G401 (cell line): Measurements from ENCODE around the gene GBE1. TPM values are rescaled to one million over a fixed set of nuclear protein-coding genes. Genes with fewer than 3 reads are reported as not detected.

Experiments
- DNase-seq: peaks from one replicate; pipeline ENCODE4 v3.0.0-alpha.2; 2015; ENCODE audit warnings: low spot score
- in situ Hi-C: cut with HindIII; loops from 2 replicates; pipeline ENCODE4 v1.10.0; 2016; ENCODE audit warnings: low sequenced_read_pairs, mixed read lengths
- total RNA-seq: library from RNA; depleted of rRNA; stranded (reverse); fragments of >200 nt; shearing (Covaris generic); gene quantifications from 2 replicates; pipeline ENCODE4 v1.2.3, GENCODE V29; 2014

GBE1 gene
- total RNA-seq, 1 experiment from 2014 or later: 12.6 TPM

GRCh38 chr3:81716870-81717509, 44.5 kb downstream of the GBE1 start:
- in situ Hi-C loops: no loop called here
- DNase-seq: peak; percentile 8

DNA sequence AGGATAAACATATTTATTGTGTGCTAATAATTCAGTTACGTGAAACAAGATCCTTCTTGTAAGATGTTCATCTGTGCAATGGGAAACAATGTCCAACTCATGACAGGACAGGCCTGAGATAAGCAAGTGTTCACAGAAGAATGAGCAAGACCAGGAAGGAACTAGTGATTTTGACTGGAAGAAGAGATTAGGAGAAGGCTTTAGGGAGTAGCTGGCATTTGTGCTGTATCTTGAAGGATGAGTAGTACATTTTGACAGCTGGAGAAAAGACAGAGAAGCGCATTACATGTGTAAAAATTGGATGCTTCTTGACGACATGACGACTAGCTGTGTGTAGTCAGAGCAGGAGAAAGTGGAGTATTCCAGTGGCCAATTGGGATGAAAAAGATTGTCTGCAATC, 48.4 kb downstream of the GBE1 start:
- in situ Hi-C loops: no loop called here
- DNase-seq: no peak

DNA sequence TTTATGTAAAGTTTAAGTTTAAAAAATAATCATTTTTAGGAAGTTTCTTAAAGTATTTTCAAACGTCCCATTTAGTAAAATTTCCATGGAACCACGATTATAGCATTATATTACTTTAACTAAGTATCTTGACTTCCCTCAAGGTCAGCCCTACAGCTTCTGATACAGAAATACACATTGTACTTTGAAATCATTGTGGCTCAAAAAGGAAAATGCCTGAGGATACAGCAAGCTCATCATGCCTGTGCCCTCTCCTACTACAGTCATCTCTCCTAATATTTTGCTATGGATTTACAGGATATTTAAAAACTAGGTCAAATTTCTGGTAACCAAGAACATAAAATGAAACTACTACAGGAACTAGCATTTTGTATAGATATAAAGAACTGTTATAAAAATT, 51.8 kb downstream of the GBE1 start:
- in situ Hi-C loops: no loop called here
- no peak for DNase-seq

- in situ Hi-C loops: no loop called here
These were observed 53.4 kb downstream of the GBE1 start for GRCh38 chr3:81707996-81708395.

DNA sequence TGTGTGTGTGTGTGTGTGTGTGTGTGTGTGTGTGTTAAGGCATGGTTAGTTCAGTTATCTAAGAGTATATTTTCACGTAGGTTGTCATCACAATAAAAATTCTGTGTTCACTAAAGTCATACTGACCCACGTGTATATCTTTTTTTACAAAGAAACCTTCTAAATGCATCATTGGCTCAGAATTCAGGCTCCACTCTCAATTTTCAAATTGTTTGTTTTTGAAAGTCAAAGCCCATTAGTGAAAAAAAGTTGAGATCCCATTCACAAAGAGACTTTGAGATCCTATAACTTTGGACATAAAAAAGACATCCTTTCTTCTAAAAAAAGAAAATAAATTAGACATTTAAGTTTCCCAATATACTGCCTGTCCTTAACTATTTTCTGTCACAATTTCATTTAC, 59.3 kb downstream of the GBE1 start:
- DNase-seq: no peak
- in situ Hi-C loops: no loop called here

More at GRCh38 chr3:81707996-81708395, 53.4 kb downstream of the GBE1 start:
- no peak for DNase-seq

- in situ Hi-C loops: no loop called here
- DNase-seq: no peak
These were observed 61.7 kb downstream of the GBE1 start for GRCh38 chr3:81699536-81700320.

GRCh38 chr3:81696090-81696489, 65.4 kb downstream of the GBE1 start:
- in situ Hi-C loops: no loop called here
- DNase-seq: no peak

GRCh38 chr3:81695302-81695701, 66.1 kb downstream of the GBE1 start:
- no peak for DNase-seq
- in situ Hi-C loops: no loop called here

DNA sequence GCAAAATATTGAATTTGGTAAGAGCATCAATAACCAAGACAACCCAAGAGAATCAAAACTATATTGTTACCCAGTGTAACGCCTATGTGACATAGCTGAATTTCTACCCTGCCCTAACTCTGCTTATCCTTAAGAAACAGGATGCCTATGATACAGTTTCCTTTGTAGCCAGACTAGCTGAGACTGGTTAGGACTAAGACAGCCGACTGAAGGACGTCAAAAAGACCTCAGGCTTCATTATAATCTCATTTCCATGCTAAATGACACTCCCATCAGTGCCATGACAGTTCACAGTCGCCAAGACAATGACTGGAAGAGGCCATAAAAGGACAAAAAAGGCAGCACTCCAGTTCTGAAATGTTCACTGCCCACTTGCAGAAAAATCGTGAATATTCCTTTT, 66.8 kb downstream of the GBE1 start:
- DNase-seq: no peak
- in situ Hi-C loops: no loop called here

DNA sequence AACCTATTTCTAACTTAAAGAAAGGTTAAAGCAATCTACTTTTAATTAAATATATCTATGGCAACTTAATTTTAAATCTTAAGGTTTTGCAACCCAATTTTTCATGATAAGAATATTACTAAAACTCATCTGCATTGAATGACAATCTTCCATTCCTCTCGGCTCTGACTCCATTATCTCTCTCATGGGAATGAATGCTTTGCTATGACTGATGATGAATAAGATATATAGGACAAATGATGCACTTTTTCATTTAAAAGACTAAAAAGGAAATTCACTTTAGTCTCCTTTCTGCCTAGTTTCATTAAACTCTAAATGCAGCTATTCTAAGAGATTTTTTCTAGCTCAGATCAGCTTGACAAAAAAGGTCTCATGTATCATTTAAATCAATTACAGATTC, 68.7 kb downstream of the GBE1 start:
- DNase-seq: no peak
- in situ Hi-C loops: no loop called here

- DNase-seq: no peak
- in situ Hi-C loops: no loop called here
These were observed 71.8 kb downstream of the GBE1 start for GRCh38 chr3:81689617-81690016.

DNA sequence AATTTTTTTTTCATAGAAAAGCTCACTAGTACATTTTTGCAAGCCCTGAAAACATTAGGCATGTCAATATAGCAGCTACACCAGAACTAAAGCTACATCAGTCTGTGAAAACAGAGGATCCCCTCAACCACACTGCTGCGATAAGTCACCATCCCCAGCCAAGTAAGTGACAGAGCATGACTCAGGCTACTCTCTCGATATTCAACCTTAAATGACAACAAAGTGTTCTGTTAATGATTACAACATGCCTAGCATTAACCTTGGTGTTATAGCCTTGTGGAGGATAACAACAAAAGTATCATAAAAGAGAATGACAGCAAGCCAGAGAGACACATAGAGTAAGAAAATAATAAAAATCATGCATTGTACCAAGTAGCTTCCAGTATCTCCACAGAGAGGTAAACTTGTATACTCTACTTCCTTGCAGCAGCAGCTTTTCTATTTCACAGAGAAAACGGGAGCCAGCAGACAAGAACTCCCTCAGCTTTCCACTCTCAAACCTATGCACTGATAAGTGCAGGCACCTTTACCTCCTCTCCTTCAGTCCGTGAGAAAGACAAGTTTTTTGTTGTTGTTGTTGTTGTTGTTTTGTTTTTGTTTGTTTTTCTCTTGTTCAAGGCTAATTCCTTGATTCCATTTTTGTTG, 76.6 kb downstream of the GBE1 start:
- no peak for DNase-seq
- in situ Hi-C loops: no loop called here

DNA sequence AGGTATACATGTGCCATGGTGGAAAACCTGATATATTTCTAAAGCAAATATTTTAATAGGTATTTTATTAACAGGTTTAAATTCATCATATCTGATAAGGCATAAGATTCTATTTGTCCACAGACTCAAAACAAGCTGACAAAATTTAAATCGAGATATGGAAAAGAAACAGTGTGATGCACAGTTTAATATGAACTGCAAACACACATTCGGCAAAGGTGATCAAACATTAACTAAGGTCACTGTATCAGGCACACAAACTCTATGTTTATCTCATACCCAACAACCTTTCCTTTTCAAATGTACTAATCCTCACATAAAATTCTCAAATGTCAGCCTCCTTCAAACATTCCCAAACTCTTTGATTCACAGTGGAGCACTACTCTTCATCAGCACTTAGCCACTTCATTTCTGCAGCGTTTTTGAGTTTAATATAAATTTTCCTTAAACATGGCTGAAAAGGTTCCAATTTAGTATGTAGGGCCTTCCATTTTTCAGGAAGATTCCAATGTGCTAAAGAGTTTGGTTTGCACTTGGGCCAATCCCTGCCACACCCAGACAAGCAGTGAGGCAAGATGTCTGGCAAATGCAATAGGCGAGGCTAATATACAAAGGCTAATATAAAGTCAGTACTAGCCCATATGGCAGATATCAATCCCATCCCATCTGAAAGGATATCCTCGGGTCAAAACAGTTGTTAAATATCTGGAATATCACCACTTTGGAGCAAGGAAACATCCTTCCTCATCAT, 84.6 kb downstream of the GBE1 start:
- DNase-seq: no peak
- in situ Hi-C loops: no loop called here

GRCh38 chr3:81674690-81675089, 86.8 kb downstream of the GBE1 start:
- DNase-seq: no peak
- in situ Hi-C loops: no loop called here

DNA sequence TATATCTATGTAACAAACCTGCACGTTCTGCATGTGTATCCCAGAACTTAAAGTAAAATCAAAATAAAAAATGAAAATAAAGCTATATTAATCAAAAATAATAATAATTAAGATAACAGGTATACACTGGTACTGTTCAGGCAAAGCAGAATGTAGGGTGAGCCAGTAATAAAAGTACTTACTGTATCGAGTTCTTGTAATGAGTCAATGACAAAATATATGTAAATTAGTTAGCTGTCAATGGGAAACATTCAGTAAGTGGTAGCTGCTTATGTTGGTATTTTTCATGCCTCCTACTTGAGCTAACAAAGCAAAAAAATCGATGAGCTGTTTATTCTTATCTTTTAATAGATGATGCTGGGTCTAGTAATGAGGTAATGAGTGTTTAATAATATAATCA, 93.2 kb downstream of the GBE1 start:
- in situ Hi-C loops: no loop called here
- DNase-seq: no peak

- peak; percentile 13 for DNase-seq
- in situ Hi-C loops: no loop called here
These were observed 94.8 kb downstream of the GBE1 start for GRCh38 chr3:81666502-81667121.

DNA sequence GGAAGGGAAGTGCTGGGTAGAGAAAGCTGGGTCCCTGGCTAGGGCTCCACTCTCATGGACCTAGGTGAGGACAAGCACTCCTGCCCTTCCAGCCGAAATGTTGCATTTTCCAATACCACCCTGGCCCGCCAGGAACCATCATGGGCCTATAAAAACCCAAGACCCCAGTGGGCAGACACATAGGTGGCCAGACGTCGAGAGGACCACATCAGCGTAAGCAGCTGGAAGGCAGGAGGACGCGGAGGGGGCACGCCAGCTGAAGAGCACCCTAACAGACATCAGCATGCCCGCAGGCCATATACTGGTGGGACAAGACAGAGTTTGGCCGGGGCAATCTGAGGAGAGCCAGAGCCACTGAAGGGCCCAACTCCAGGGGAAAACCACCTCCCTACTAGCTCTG, 98.3 kb downstream of the GBE1 start:
- in situ Hi-C loops: no loop called here
- DNase-seq: no peak

DNA sequence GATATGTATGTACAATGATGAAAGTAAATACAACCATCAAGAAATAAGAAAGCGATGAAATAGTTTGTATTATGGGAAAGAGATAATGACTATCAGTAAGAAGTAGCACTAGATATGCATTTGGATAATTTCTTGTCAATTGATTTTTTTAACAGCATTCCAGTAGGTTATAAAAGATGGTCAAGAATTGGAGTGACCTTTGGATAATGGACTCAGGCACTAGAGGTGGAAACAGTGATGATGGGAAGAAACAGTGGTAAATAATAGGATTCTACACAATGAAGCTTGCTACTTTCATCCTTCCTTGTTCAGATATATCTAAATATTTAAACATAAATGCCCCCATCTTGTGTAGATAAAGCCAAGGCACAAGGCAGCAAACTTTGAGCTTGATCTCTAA, 101.4 kb downstream of the GBE1 start:
- in situ Hi-C loops: no loop called here

GRCh38 chr3:81658322-81658997, 103.0 kb downstream of the GBE1 start:
- in situ Hi-C loops: no loop called here
- no peak for DNase-seq

More for the DNA sequence above, 101.4 kb downstream of the GBE1 start:
- DNase-seq: no peak
